CD4-positive, alpha-beta T cell treated with Interferon alpha-2 for 1 hour (primary cell): ENCODE data around the gene NOTCH2NLA.
"Not testable (repeated sequence)": the region's sequence is repeated elsewhere in the genome, so short reads cannot be mapped to it uniquely, and the experiment has no call there.

ENCODE experiments used
- DNase-seq, 2 donors: peaks; one replicate each; pipeline ENCODE4 v3.0.0-alpha.2; 2020 to 2022

The NOTCH2NLA gene

GRCh38 chr1:146228710-146229477, at the start of gene NOTCH2NLA:
Gene NOTCH2NLA (minus strand): TSS chr1:146229021. CDS start chr1:146189337, 39,684 bp downstream.
- DNase-seq, result peak; percentile 14 to 57

DNA sequence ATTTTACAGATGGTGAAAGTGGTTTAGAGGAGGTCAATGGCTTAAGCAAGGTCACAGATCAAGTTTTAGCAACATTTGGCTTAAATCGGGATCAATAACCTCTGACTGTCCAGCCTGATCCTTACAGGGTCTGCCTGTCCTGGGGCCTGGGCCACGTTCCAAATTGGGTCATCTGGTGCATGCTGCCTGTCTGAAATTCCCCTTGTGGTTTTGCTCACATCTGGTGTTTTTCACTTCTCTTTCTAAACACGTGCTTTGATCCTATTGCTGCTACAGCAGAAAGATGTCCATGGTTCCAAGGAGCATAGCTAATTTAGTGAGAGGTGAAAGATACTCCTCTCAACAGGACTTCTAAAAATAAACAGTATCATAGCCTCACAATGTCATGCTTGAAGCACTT, 49.5 kb upstream of the NOTCH2NLA start:
- DNase-seq, result not testable (repeated sequence)

- DNase-seq, result not testable (repeated sequence)
Measured at GRCh38 chr1:146277087-146277486, 48.3 kb upstream of the NOTCH2NLA start.

- DNase-seq, result not testable (repeated sequence)
Measured at GRCh38 chr1:146274083-146274482, 45.3 kb upstream of the NOTCH2NLA start.

- DNase-seq, result not testable (repeated sequence)
Measured at GRCh38 chr1:146273194-146273593, 44.4 kb upstream of the NOTCH2NLA start.

- DNase-seq, result not testable (repeated sequence)
Measured at GRCh38 chr1:146272734-146273133, 43.9 kb upstream of the NOTCH2NLA start.

GRCh38 chr1:146271977-146272376, 43.2 kb upstream of the NOTCH2NLA start:
- DNase-seq, result not testable (repeated sequence)

GRCh38 chr1:146270129-146270528, 41.3 kb upstream of the NOTCH2NLA start:
- DNase-seq, result not testable (repeated sequence)

DNA sequence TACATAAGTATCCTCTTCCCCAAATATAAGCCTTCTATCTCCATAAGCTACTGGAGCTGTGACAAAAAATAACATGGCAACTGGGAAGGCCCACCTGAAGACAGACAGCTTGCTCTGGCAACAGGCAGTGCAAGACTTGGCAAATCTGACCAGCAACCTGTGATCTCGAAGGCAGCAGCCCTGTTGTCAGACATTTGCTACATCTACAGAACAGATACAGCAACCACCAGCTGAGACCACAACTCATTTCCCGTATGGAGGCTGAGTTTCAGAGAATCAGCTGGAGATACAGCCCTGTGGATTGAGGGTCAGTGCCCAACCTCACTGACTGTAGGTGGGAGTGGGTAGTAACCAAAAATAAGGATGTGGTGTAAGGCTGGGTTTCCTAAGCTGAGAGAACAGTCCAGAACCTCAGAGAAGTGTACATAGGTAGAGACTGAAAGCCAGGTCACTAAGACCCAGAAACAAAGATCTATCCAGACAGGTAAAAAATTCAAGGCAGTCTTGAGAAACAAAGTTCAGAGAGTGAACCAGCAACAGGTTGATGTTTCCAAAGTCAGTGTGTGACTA, 37.4 kb upstream of the NOTCH2NLA start:
- DNase-seq, result not testable (repeated sequence)

GRCh38 chr1:146264761-146265160, 35.9 kb upstream of the NOTCH2NLA start:
- not testable (repeated sequence) for DNase-seq

DNA sequence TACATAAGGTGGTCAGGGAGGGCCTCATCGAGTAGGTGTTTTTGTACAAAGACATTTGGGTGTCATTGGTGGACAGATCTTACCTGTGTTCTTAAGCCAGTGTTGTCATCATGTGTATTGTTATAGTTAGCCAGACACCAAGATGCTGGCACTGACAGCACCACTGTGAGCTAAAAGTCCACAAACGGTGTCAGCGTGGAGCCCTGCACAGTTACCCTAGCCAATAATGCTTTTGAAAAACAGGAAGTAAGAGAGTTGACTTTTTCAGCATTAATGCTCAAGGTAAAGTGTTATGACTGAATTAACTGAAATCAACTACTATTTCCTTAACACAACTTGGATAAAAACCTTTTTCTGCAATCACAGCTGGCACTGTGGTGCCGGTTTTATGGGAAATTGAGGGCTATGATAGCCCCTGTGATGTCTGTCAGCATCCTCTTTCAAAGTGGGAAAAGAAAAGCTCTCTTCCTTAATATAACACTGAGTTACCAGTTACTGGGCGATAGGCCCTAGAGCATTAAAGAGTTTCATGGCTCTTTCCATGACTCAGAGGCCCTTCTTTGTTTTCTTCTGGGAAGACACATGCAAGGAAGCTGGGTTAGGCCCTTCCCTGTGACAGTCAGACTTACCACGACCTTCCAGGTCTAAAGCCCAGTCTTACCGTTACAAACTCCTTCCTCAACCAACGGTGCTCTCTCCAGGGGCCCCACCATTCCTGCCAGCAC, 31.3 kb upstream of the NOTCH2NLA start:
- not testable (repeated sequence) for DNase-seq

DNA sequence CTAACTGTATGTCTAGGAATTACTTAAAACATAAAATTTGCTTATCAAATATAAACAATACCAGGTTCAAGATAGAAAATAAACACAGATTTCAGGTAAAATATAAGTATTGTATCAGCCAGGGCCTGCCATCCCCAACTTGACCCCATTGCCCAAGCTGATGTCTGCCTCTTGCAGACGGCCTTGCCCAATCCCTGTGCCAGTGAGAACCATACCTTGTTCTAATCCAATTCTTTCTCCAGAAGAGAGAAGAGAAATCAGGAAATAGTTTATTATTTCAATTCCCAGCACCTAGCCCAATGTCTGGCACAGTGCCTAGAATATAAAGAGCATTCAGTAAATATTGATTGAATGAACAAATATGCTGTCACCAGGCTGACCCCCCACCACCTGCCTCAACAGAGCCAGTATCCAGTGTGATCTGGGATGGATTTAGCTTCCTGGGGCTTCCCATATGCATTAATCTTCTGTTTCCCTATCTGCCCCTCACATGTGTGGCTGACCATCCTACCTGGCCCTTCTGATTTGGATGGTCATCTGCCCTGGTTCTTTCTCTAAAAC, 29.3 kb upstream of the NOTCH2NLA start:
- DNase-seq, result not testable (repeated sequence)

GRCh38 chr1:146254569-146255197, 25.9 kb upstream of the NOTCH2NLA start:
- DNase-seq, result not testable (repeated sequence)

- not testable (repeated sequence) for DNase-seq
Measured at GRCh38 chr1:146253249-146253855, 24.5 kb upstream of the NOTCH2NLA start.

GRCh38 chr1:146251523-146251922, 22.7 kb upstream of the NOTCH2NLA start:
- not testable (repeated sequence) for DNase-seq

DNA sequence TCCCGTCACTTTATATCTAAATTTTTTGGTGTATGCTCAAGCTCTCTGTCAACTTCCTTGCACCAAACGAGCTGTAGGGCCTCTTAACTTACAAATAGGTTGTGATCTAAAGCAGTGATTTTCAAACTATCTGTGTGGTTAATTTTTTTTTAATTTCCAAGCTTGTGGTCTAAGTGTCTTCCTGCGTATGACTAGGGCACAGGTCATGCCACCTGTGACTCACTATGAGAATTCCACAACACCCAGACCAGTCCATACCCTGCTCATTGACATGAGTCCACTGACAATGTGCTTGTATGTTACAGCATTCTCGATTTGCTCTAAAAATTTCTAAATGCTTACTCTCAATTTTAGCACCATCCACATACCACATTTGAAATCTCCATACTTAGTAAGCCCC, 19.8 kb upstream of the NOTCH2NLA start:
- DNase-seq, result peak in 1 of 2 donors; percentile 0

DNA sequence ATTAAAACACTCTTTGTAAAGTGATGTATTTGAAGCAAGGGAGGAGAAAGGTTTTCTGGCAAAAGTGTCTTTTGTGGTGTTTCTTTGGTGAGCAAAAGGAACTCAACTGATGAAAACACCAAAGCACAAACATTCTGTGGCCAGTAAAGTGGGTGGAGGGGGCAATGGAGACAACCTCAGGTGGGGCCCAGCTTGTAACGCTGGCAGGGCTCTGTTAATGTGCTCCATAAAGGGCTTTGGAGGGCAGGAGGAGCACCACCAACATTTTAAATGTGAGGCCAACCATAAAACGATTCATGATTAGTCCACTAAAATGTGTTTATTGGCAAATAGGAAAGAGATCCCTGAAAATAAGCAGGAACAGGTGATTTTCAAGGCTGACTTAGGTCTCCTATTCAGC, 7.8 kb upstream of the NOTCH2NLA start:
- not testable (repeated sequence) for DNase-seq

GRCh38 chr1:146236026-146236601, 7.3 kb upstream of the NOTCH2NLA start:
- DNase-seq, result not testable (repeated sequence)

DNA sequence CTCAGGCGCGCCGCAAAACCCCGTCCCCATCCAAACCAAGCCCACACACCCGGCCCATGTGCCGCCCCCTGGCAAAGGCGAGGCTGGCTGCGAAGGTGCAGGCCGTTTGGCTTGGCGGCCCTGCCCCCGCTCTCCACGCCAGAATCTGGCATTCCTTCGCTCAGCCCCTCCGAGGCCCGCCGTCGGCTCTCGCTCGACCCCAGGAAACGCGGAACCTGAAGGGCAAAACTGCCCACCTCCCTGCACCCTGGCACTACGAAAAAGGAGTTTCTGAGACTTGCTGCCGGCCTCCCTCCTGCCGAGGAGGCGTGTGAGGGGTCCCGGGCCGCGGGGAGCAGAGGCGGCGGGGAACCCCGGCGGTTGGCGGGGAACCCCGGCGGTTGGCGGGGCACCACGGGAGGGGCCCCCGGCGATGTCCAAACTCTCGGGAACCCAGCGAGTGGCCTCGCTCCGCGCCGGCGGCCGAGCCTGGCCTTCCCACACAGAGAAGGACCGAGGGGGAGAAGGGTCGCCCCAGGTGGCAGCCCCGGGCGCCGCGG, 608 bp downstream of the NOTCH2NLA start:
- peak in 1 of 2 donors; percentile 14 for DNase-seq

DNA sequence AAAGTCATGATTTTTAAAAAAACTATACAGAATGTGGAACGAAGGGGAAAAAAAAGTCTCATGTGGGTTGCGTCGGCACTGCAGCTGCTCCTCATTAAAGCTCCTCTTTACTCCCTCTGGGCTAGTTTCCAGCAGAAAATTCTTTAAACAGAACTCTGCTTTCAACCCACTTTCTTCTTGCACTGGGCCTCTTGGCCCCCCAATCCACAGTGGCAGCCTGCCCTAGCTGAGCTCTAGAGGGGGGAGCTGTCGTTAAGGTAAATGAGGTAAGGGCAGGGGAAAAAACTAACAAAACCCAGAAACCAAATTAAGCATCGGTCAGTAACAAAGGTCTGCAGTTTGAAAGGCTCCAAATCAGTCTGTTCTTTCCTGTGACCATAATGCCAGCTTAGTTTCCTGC, 54.3 kb downstream of the NOTCH2NLA start:
- DNase-seq, result not testable (repeated sequence)

DNA sequence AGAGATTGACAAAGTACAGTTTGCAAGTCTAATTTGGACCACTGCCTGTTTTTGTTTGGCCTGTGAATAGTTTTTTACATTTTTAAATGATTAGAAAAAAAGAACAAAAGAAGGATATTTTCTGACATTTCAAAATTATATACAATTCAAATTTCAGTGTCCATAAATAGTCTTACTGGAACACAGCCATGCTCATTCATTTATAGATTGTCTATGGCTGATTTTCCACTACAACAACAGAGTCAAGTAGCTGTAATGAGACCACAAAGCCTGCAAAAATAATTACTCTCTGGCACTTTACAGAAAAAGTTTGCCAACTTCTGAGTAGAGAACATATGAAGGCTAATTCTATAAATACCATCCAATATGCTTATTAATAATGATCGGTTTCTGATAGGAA, 61.1 kb downstream of the NOTCH2NLA start:
- DNase-seq, result not testable (repeated sequence)
